MM.1S (cell line): ENCODE results near the gene BTN2A1.
"Not testable (repeated sequence)": the region's sequence is repeated elsewhere in the genome, so short reads cannot be mapped to it uniquely, and the experiment has no call there.

Source experiments
- CTCF ChIP-seq: fragments of 300-600 bp; sonication (generic); IDR thresholded peaks from 2 replicates; pipeline ENCODE4 v1.5.1; 2016; ENCODE audit warnings: antibody characterized with exemption, low read length, mixed read lengths
- EZH2 ChIP-seq: fragments of 300-600 bp; sonication (generic); optimal IDR thresholded peaks from 2 replicates; pipeline ENCODE3; 2017; ENCODE audit warnings: low read depth, mild to moderate bottlenecking, antibody characterized with exemption, low read length, mixed read lengths
- EZH2phosphoT487 ChIP-seq: fragments of 300-600 bp; sonication (generic); IDR thresholded peaks from 2 replicates; pipeline ENCODE4 v1.6.1; 2018; ENCODE audit warnings: antibody characterized with exemption, low read length

GRCh38 chr6:26418077-26418476 lies 39.7 kb upstream of the BTN2A1 start:
- TF ChIP-seq CTCF, EZH2, EZH2phosphoT487: not testable (repeated sequence)
